Astrocyte of the cerebellum (primary cell): ENCODE data around the gene C6orf47.

Source experiments
- DNase-seq: peaks from one replicate; pipeline ENCODE4 v3.0.0-alpha.2; 2011; ENCODE audit warnings: low read depth
- H3K4me3 ChIP-seq: 2 replicates; pipeline ENCODE4 v1.5.1; 2011; ENCODE audit warnings: mild to moderate bottlenecking, low read depth, low read length, moderate library complexity
- in situ Hi-C: cut with HindIII; loops from 2 replicates; pipeline ENCODE4 v1.10.0; 2017; ENCODE audit warnings: low sequenced_read_pairs
- TF ChIP-seq, protein P1 (sequence below): IDR thresholded peaks from 2 replicates; pipeline ENCODE4 v1.5.1; 2012; ENCODE audit warnings: low read length, low read depth, moderate library complexity, mild to moderate bottlenecking; ENCODE audit errors: missing control alignments

Gene C6orf47

GRCh38 chr6:31641370-31641769 lies 19.2 kb downstream of the C6orf47 start:
- TF ChIP-seq, protein P1, sequence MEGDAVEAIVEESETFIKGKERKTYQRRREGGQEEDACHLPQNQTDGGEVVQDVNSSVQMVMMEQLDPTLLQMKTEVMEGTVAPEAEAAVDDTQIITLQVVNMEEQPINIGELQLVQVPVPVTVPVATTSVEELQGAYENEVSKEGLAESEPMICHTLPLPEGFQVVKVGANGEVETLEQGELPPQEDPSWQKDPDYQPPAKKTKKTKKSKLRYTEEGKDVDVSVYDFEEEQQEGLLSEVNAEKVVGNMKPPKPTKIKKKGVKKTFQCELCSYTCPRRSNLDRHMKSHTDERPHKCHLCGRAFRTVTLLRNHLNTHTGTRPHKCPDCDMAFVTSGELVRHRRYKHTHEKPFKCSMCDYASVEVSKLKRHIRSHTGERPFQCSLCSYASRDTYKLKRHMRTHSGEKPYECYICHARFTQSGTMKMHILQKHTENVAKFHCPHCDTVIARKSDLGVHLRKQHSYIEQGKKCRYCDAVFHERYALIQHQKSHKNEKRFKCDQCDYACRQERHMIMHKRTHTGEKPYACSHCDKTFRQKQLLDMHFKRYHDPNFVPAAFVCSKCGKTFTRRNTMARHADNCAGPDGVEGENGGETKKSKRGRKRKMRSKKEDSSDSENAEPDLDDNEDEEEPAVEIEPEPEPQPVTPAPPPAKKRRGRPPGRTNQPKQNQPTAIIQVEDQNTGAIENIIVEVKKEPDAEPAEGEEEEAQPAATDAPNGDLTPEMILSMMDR: no peak
- H3K4me3 ChIP-seq: no peak overlapping the region
- no peak for DNase-seq
- in situ Hi-C loops: no loop called here

GRCh38 chr6:31640612-31641011 lies 20.0 kb downstream of the C6orf47 start:
- DNase-seq: no peak
- in situ Hi-C loops: no loop called here
- TF ChIP-seq, protein P1: no peak
- no peak overlapping the region for H3K4me3 ChIP-seq

DNA sequence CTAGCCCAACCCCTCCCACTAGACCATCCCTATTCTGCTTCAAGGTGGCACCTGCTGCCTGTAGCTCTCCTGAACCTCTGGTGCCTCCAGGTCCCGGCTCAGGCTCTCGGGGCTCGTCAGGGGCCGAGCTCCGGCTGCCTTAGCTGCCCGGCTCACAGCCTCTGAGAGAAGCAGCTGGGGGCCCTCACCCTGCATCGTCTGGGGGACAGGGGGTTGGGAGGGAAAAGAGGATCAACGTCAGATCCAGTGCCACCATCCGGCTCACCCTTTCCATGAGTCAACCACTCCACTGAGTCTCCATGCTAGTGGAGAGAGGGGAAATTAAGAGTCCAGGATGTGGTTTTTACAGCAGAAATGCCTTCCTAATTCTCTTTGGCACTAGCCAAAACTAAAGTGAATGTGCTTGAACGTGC lies 21.1 kb downstream of the C6orf47 start:
- H3K4me3 ChIP-seq: no peak overlapping the region
- in situ Hi-C loops: no loop called here
- TF ChIP-seq, protein P1: no peak
- DNase-seq: no peak

DNA sequence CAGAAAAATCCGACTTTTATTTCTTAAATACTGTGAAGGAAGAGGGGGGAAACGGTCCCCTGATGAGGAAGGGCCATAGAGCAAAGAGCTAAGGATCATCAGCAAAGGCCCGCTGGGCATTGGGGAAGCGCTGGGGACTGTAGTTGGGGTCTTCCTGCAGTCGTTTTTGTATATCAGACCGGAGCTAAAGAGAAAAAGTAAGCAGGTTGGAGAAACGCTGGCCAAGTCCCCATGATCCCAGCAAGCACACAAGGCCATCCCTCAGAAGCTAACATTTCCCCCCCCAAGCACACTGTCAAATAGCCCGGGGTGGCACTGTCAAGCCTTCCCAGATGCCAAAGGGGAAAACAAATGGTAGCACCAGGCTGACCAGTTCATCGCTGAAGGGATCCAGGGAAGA lies 21.5 kb downstream of the C6orf47 start:
- H3K4me3 ChIP-seq: no peak overlapping the region
- in situ Hi-C loops: no loop called here
- TF ChIP-seq, protein P1: no peak
- DNase-seq: no peak

DNA sequence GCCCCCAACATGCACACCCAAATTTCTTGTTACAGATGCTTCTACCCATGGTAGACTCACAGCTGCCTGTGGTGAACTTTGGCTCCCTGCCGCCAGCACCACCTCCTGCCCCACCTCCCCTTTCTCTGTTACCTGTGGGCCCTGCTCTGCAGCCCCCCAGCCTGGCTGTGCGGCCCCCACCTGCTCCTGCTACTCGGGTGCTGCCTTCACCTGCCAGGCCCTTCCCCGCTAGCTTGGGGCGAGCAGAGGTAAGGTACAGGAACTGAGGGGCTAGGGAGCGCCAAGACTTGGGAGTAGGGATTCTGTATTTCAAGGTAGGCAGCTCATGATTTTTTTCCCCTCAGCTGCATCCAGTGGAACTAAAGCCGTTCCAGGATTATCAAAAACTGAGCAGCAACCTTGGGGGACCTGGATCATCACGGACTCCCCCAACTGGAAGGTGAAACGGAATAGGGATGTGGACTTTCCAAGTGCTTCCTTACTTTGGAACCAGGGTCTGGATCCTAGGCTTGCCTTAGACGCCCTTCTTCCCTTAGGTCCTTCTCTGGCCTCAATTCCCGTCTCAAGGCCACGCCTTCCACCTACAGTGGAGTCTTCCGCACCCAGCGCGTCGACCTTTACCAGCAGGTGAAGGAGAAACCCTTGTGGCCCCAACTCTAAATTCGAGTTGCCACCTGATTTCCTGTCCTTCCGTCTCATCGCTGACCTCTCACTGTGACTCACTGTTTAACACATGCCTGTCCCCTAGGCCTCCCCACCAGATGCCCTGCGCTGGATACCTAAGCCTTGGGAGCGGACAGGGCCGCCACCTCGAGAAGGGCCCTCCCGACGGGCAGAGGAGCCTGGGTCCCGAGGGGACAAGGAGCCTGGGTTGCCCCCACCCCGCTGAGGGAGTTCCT lies 23.6 kb downstream of the C6orf47 start:
- in situ Hi-C loops: no loop called here
- DNase-seq: no peak
- H3K4me3 ChIP-seq: no peak overlapping the region

DNA sequence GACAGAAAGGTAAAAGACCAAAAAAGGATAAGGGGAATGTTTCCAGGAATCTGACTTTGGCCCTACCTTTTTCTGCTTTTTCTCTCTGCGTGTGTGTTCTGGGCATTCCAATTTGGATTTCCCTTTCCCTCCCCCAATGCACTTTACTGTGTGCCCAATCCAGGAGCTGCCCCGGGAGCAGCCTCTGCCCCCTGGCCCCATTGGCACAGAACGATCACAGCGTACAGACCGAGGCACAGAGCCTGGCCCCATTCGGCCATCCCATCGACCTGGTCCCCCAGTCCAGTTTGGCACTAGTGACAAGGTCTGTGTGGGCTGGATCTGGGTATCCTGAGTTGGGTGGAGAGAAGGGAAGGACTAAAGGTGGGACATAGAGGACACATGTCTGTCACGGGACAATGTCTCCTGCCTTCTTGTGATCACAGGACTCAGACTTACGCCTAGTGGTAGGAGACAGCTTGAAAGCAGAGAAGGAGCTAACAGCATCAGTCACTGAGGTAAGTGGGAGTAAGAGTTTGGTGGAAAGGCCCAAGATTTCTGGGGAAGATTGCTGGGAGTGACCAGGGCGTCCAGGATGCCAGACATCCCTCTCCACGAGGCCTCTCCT lies 25.5 kb downstream of the C6orf47 start:
- in situ Hi-C loops: no loop called here
- DNase-seq: no peak
- TF ChIP-seq, protein P1: no peak
- no peak overlapping the region for H3K4me3 ChIP-seq

More for the DNA sequence above, 23.6 kb downstream of the C6orf47 start:
- TF ChIP-seq, protein P1: no peak
